GM19438 (cell line): ENCODE results near the gene TATDN2.
A peak's percentile ranks its signal among the peaks of the same experiment; 100 is the strongest.

Experiments
- ATAC-seq: cut with Tn5 transposase; IDR thresholded peaks from one replicate; pipeline ENCODE4 v1.9.1; 2021; ENCODE audit warnings: low read depth; ENCODE audit not compliant: unreplicated experiment

TATDN2 gene

GRCh38 chr3:10248184-10248983 lies at the start of gene TATDN2:
Gene TATDN2 (plus strand): TSS chr3:10248459. CDS start chr3:10249201, 742 bp downstream.
- peak; percentile 94 for ATAC-seq

GRCh38 chr3:10198761-10199649 lies 49.3 kb upstream of the TATDN2 start:
- peak; percentile 66 for ATAC-seq

- ATAC-seq = no peak
These were observed 43.3 kb upstream of the TATDN2 start for GRCh38 chr3:10204921-10205320.

- no peak for ATAC-seq
These were observed 42.7 kb upstream of the TATDN2 start for GRCh38 chr3:10205451-10206165.

- no peak for ATAC-seq
These were observed 42.1 kb upstream of the TATDN2 start for GRCh38 chr3:10206166-10206511.

- ATAC-seq = no peak
These were observed 35.0 kb upstream of the TATDN2 start for GRCh38 chr3:10213156-10213792.

- ATAC-seq = no peak
These were observed 32.5 kb upstream of the TATDN2 start for GRCh38 chr3:10215578-10216368.

- no peak for ATAC-seq
These were observed 30.9 kb upstream of the TATDN2 start for GRCh38 chr3:10217359-10217758.

- no peak for ATAC-seq
These were observed 28.5 kb upstream of the TATDN2 start for GRCh38 chr3:10219737-10220136.

- peak; percentile 49 for ATAC-seq
These were observed 24.3 kb upstream of the TATDN2 start for GRCh38 chr3:10223676-10224639.

- ATAC-seq = peak; percentile 37
These were observed 23.2 kb upstream of the TATDN2 start for GRCh38 chr3:10224794-10225665.

- no peak for ATAC-seq
These were observed 22.0 kb upstream of the TATDN2 start for GRCh38 chr3:10226293-10226692.

GRCh38 chr3:10228248-10228950 lies 19.9 kb upstream of the TATDN2 start:
- no peak for ATAC-seq

- ATAC-seq = no peak
These were observed 18.7 kb upstream of the TATDN2 start for GRCh38 chr3:10229576-10229975.

GRCh38 chr3:10232137-10232536 lies 16.1 kb upstream of the TATDN2 start:
- no peak for ATAC-seq

- no peak for ATAC-seq
These were observed 14.3 kb upstream of the TATDN2 start for GRCh38 chr3:10233988-10234387.
